Measurements from ENCODE around the gene ANTXRL. TPM values are rescaled to one million over a fixed set of nuclear protein-coding genes. Genes with fewer than 3 reads are reported as not detected.

ANTXRL gene
- total RNA-seq, 1 donor from 2014 or later: not detected

Other genes starting within 250 kb of the ANTXRL start
- not detected in 3 replicates for gene MSMB, start 240.7 kb upstream of the ANTXRL start, total RNA-seq
- gene ANXA8L1, start 88.8 kb downstream of the ANTXRL start, total RNA-seq: 1.1 to 1.7 TPM (median 1.6 TPM) in 3 replicates
- gene NPY4R, start 179.0 kb downstream of the ANTXRL start, total RNA-seq: 0.14 TPM in 1 of 3 replicates, not detected in the others

All from mesothelial cell of epicardium (in vitro differentiated cells).